HepG2 (cell line): ENCODE data around the gene SLCO3A1. TPM values are rescaled to one million over a fixed set of nuclear protein-coding genes. Genes with fewer than 3 reads are reported as not detected.

Experiments used
- ATAC-seq: fragments of 200-7000 bp; cut with Tn5 transposase; 3 replicates; pipeline ENCODE4 v1.9.1; 2020; ENCODE audit warnings: mild to moderate bottlenecking, moderate library complexity
- BruUV-seq: library from RNA; stranded (reverse); fragments of 400-500 nt; replicated peaks from 2 replicates; lab custom pipeline; 2021; lab: Mats Ljungman, UMichigan
- CTCF ChIA-PET: fragments of 300-600 bp; formaldehyde crosslinking; extraction: SDS; loops from one replicate; lab custom pipeline; 2021; ENCODE audit warnings: low total read pairs, inconsistent platforms, low intra/inter-chr PET ratio; lab: Yijun Ruan, JAX
- POLR2A ChIA-PET: fragments of 350-600 bp; sonication (Branson Sonifier 250); formaldehyde crosslinking; loops from one replicate; lab custom pipeline; 2020; ENCODE audit warnings: antibody characterized with exemption, inconsistent platforms; lab: Yijun Ruan, JAX
- DNase-seq: peaks from one replicate; pipeline ENCODE4 v3.0.0-alpha.2; 2015; ENCODE audit warnings: low spot score
- FAIRE-seq: peaks from 3 replicates; lab custom pipeline; 2011; peaks lifted over from hg19 to GRCh38; lab: Jason Lieb, UNC
- H2AFZ ChIP-seq: one replicate; pipeline ENCODE4 v1.6.1; 2011; ENCODE audit warnings: low read length, inconsistent platforms
- H3K27ac ChIP-seq: fragments of 300-600 bp; 3 replicates; pipeline ENCODE4 v1.8.0; 2011; ENCODE audit warnings: mixed run types, mild to moderate bottlenecking, mixed read lengths, low read length, inconsistent platforms; ENCODE audit not compliant: insufficient read depth; ENCODE audit errors: extremely low read length
- H3K27me3 ChIP-seq, 2 experiments: fragments of 200-600 bp in 1 of 2; 2 replicates in 1 of 2; 3 replicates in 1 of 2; pipeline versions ENCODE4 v1.6.0 to v1.8.0; 2011; ENCODE audit warnings: low read length in 2 of 2, mild to moderate bottlenecking in 2 of 2, moderate library complexity in 2 of 2, inconsistent platforms in 1 of 2; ENCODE audit not compliant: insufficient read depth in 2 of 2, control insufficient read depth in 1 of 2
- H3K36me3 ChIP-seq, 2 experiments: fragments of 200-600 bp in 1 of 2; replicated peaks in 1 of 2; 2 replicates in 1 of 2; 3 replicates in 1 of 2; pipeline versions ENCODE4 v1.5.1 to v1.8.0; 2011; ENCODE audit warnings: low read length in 2 of 2, inconsistent platforms in 1 of 2; ENCODE audit not compliant: insufficient read depth in 2 of 2, control insufficient read depth in 1 of 2
- H3K4me1 ChIP-seq: 2 replicates; pipeline ENCODE4 v1.5.1; 2012; ENCODE audit warnings: low read length, inconsistent platforms; ENCODE audit not compliant: insufficient read depth
- H3K4me2 ChIP-seq: 2 replicates; pipeline ENCODE4 v1.6.0; 2011; ENCODE audit warnings: low read depth, low read length, inconsistent platforms
- H3K4me3 ChIP-seq, 3 experiments: fragments of 200-600 bp in 1 of 3; sonication (generic), shearing (Covaris generic) in 1 of 3; replicated peaks in 1 of 3; 2 replicates each; pipeline ENCODE4 v1.5.1; 2011 to 2016; ENCODE audit warnings: low read length in 3 of 3, inconsistent platforms in 2 of 3, low read depth in 2 of 3, mild to moderate bottlenecking in 2 of 3, control low read depth in 1 of 3, mixed read lengths in 1 of 3; ENCODE audit not compliant: insufficient read depth in 1 of 3
- H3K79me2 ChIP-seq: one replicate; pipeline ENCODE4 v1.6.1; 2011; ENCODE audit warnings: low read length, inconsistent platforms; ENCODE audit not compliant: insufficient read depth
- H3K9ac ChIP-seq: 2 replicates; pipeline ENCODE4 v1.6.0; 2011; ENCODE audit warnings: mild to moderate bottlenecking, low read depth, low read length, inconsistent platforms; ENCODE audit not compliant: insufficient read depth
- H3K9me3 ChIP-seq: 2 replicates; pipeline ENCODE4 v1.5.1; 2012; ENCODE audit warnings: mild to moderate bottlenecking, low read length
- H4K20me1 ChIP-seq: 2 replicates; pipeline ENCODE4 v1.6.0; 2011; ENCODE audit warnings: inconsistent platforms, mild to moderate bottlenecking, low read length, moderate library complexity; ENCODE audit not compliant: insufficient read depth
- PITX1 ChIP-seq: sonication (generic); formaldehyde crosslinking; IDR thresholded peaks from 2 replicates; pipeline ENCODE4 v1.5.1; 2020; ENCODE audit warnings: mild to moderate bottlenecking, missing genetic modification reagents
- TSC22D2 ChIP-seq: sonication (generic); formaldehyde crosslinking; IDR thresholded peaks from 2 replicates; pipeline ENCODE4 v1.5.1; 2020; ENCODE audit warnings: missing genetic modification reagents, mild to moderate bottlenecking, borderline replicate concordance
- WGBS: methylation state at CpG from one replicate; pipeline ENCODE4 v1.1.6; 2017; ENCODE audit warnings: low lambda C conversion rate; 5-methylcytosine and 5-hydroxymethylcytosine counted together
- in situ Hi-C: cut with HindIII; loops from 2 replicates; pipeline ENCODE4 v1.10.0; 2017; ENCODE audit warnings: low pct_unique_long_range_greater_than_20kb; ENCODE audit not compliant: extremely low pct_ligation_motif_present
- intact Hi-C: fragments of 100-400 bp; cut with micrococcal nuclease; formaldehyde crosslinking; loops from one replicate; pipeline ENCODE4 v1.10.0; 2022; ENCODE audit not compliant: unreplicated experiment
- polyA plus RNA-seq, 8 experiments: library from polyadenylated mRNA; depleted of rRNA in 3 of 8; stranded (reverse) in 7 of 8; unstranded in 1 of 8; fragments of >200 nt; fragmentation: Illumina TruSeq in 4 of 8; extraction: Trizol in 4 of 8; gene quantifications; 2 replicates each; pipeline versions ENCODE4 v1.2.1 to v1.2.3, GENCODE V29; 2011 to 2016; ENCODE audit warnings: low read depth in 4 of 8, missing spikeins in 1 of 8, mixed read lengths in 1 of 8; ENCODE audit not compliant: insufficient read depth in 1 of 8
- total RNA-seq, 5 experiments: library from RNA; depleted of rRNA; stranded (reverse); fragments of >200 nt; fragmentation: Illumina TruSeq; extraction: Trizol; gene quantifications; 2 replicates each; pipeline ENCODE4 v1.2.3, GENCODE V29; 2016; ENCODE audit warnings: low read depth in 1 of 5
- TF ChIP-seq, protein P1 (sequence below): sonication (generic); formaldehyde crosslinking; IDR thresholded peaks from 2 replicates; pipeline ENCODE4 v1.5.0; 2020; ENCODE audit warnings: mild to moderate bottlenecking, missing genetic modification reagents, borderline replicate concordance
- TF ChIP-seq, protein P2 (sequence below): IDR thresholded peaks from 2 replicates; pipeline ENCODE4 v1.6.1; 2016; ENCODE audit warnings: mild to moderate bottlenecking, missing biosample characterization, missing genetic modification reagents

The SLCO3A1 gene
- total and polyA plus RNA-seq, 2 of the 13 experiments (the other 11 are each of a cell fraction or from before 2014, with no cell fraction given): 0.02 TPM; not detected in 1

DNA sequence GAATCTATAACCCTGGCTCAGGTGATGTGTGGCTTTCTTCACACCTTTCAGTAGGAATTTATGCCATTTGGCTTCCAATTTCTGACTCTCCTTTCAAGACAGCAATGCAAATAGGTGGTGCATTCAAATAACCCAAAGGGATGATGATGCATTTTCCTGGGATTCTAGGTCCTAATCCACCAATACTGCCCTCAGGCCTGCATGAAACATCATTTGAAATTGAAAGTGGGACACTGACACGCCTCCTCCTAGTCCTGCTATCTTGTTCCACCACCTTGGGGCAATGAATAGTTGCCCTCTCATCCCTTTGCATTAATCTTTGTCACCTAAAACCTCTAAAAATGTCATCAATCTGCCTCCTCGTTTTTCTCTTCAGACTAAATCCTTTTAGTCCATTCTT is 341.7 kb downstream of the SLCO3A1 start:
- intact Hi-C loops (no loop called here), in situ Hi-C loops (no loop called here)
- no peaks in the 10 kb centered on the region for H3K27me3 ChIP-seq
- no peak overlapping the region for H3K4me3 ChIP-seq
- no peak overlapping the region for H3K4me2 ChIP-seq
- H3K9me3 ChIP-seq: no peaks in the 10 kb centered on the region
- ChIA-PET CTCF (no interaction called here), POLR2A (no interaction called here)
- BruUV-seq: no TSS peak
- H3K36me3 ChIP-seq: no peaks in the 10 kb centered on the region
- DNase-seq (no peak), ATAC-seq (no peak)
- 4% methylated on average over 2 of the region's 2 CpGs for WGBS
- no peaks in the 10 kb centered on the region for H4K20me1 ChIP-seq
- no peaks in the 10 kb centered on the region for H3K4me1 ChIP-seq
- no peak overlapping the region for H2AFZ ChIP-seq
- TF ChIP-seq, protein P1, sequence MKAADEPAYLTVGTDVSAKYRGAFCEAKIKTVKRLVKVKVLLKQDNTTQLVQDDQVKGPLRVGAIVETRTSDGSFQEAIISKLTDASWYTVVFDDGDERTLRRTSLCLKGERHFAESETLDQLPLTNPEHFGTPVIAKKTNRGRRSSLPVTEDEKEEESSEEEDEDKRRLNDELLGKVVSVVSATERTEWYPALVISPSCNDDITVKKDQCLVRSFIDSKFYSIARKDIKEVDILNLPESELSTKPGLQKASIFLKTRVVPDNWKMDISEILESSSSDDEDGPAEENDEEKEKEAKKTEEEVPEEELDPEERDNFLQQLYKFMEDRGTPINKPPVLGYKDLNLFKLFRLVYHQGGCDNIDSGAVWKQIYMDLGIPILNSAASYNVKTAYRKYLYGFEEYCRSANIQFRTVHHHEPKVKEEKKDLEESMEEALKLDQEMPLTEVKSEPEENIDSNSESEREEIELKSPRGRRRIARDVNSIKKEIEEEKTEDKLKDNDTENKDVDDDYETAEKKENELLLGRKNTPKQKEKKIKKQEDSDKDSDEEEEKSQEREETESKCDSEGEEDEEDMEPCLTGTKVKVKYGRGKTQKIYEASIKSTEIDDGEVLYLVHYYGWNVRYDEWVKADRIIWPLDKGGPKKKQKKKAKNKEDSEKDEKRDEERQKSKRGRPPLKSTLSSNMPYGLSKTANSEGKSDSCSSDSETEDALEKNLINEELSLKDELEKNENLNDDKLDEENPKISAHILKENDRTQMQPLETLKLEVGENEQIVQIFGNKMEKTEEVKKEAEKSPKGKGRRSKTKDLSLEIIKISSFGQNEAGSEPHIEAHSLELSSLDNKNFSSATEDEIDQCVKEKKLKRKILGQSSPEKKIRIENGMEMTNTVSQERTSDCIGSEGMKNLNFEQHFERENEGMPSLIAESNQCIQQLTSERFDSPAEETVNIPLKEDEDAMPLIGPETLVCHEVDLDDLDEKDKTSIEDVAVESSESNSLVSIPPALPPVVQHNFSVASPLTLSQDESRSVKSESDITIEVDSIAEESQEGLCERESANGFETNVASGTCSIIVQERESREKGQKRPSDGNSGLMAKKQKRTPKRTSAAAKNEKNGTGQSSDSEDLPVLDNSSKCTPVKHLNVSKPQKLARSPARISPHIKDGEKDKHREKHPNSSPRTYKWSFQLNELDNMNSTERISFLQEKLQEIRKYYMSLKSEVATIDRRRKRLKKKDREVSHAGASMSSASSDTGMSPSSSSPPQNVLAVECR (CRISPR knock-in tag): no peak
- TF ChIP-seq TSC22D2 (CRISPR knock-in tag) (no peak), PITX1 (CRISPR knock-in tag) (no peak)
- TF ChIP-seq, protein P2, sequence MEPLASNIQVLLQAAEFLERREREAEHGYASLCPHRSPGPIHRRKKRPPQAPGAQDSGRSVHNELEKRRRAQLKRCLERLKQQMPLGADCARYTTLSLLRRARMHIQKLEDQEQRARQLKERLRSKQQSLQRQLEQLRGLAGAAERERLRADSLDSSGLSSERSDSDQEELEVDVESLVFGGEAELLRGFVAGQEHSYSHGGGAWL (CRISPR knock-in tag): no peak
- TF ChIP-seq, all 625 proteins: peak for 0
- FAIRE-seq: no peak
- Histone ChIP-seq H3K27ac (no peak overlapping the region), H3K79me2 (no peaks in the 10 kb centered on the region), H3K9ac (no peak overlapping the region)
